RPMI7951 (cell line): ENCODE results near the gene SLC19A3. TPM values are rescaled to one million over a fixed set of nuclear protein-coding genes. Genes with fewer than 3 reads are reported as not detected.
A peak's percentile ranks its signal among the peaks of the same experiment; 100 is the strongest.
"Not testable (repeated sequence)": the region's sequence is repeated elsewhere in the genome, so short reads cannot be mapped to it uniquely, and the experiment has no call there.

Source experiments
- DNase-seq: peaks from one replicate; pipeline ENCODE4 v3.0.0-alpha.2; 2012; ENCODE audit warnings: low read depth
- total RNA-seq: library from RNA; depleted of rRNA; stranded (reverse); fragments of >200 nt; shearing (Covaris generic); gene quantifications from 2 replicates; pipeline ENCODE4 v1.2.3, GENCODE V29; 2014; rRNA removed

SLC19A3 gene
- total RNA-seq, result not detected in 2 replicates

GRCh38 chr2:227717687-227718567, at the start of gene SLC19A3:
SLC19A3 (minus strand) TSS chr2:227718028; CDS start chr2:227702318, 15,710 bp downstream.
- peak; percentile 77 for DNase-seq

- DNase-seq, result peak; percentile 70
Measured at GRCh38 chr2:227766373-227766883, 48.6 kb upstream of the SLC19A3 start.

- no peak for DNase-seq
Measured at GRCh38 chr2:227765788-227766372, 48.1 kb upstream of the SLC19A3 start.

GRCh38 chr2:227761740-227762476, 44.1 kb upstream of the SLC19A3 start:
- DNase-seq, result no peak

- peak; percentile 48 for DNase-seq
Measured at GRCh38 chr2:227759411-227760118, 41.7 kb upstream of the SLC19A3 start.

GRCh38 chr2:227756261-227756660, 38.4 kb upstream of the SLC19A3 start:
- not testable (repeated sequence) for DNase-seq

- no peak for DNase-seq
Measured at GRCh38 chr2:227748079-227748478, 30.3 kb upstream of the SLC19A3 start.

- DNase-seq, result no peak
Measured at GRCh38 chr2:227745594-227745993, 27.8 kb upstream of the SLC19A3 start, which contains the start of gene SCYGR8. SCYGR8 (plus strand) TSS chr2:227745894; CDS start chr2:227745894, 0 bp downstream.

- DNase-seq, result peak; percentile 20
Measured at GRCh38 chr2:227740705-227741104, 22.9 kb upstream of the SLC19A3 start.

GRCh38 chr2:227739351-227739750, 21.5 kb upstream of the SLC19A3 start:
- DNase-seq, result no peak

- no peak for DNase-seq
Measured at GRCh38 chr2:227728035-227728434, 10.2 kb upstream of the SLC19A3 start, which contains the start of gene SCYGR7. SCYGR7 (plus strand) TSS chr2:227728335; CDS start chr2:227728335, 0 bp downstream.

- no peak for DNase-seq
Measured at GRCh38 chr2:227724394-227725039, 6.7 kb upstream of the SLC19A3 start, which contains the start of gene SCYGR6. SCYGR6 (minus strand) TSS chr2:227724757; CDS start chr2:227724757, 0 bp downstream.

- DNase-seq, result not testable (repeated sequence)
Measured at GRCh38 chr2:227722821-227723220, 5.0 kb upstream of the SLC19A3 start.

GRCh38 chr2:227720680-227721079, 2.9 kb upstream of the SLC19A3 start:
- DNase-seq, result no peak

GRCh38 chr2:227719641-227720040, 1.8 kb upstream of the SLC19A3 start:
- DNase-seq, result no peak

GRCh38 chr2:227716501-227716900, 1.3 kb downstream of the SLC19A3 start:
- DNase-seq, result no peak

GRCh38 chr2:227713291-227713690, 4.5 kb downstream of the SLC19A3 start:
- no peak for DNase-seq

- DNase-seq, result no peak
Measured at GRCh38 chr2:227710986-227711385, 6.8 kb downstream of the SLC19A3 start.

GRCh38 chr2:227707390-227707789, 10.4 kb downstream of the SLC19A3 start:
- DNase-seq, result no peak

GRCh38 chr2:227706859-227707258, 11.0 kb downstream of the SLC19A3 start:
- DNase-seq, result no peak

- peak; percentile 61 for DNase-seq
Measured at GRCh38 chr2:227703961-227704360, 13.9 kb downstream of the SLC19A3 start.
